ACC112 (cell line): ENCODE measurements around the gene DUSP8.
A peak's percentile ranks its signal among the peaks of the same experiment; 100 is the strongest.

Source experiments
- H2AFZ ChIP-seq: fragments of 200-600 bp; sonication (generic); one replicate; pipeline ENCODE4 v1.6.0; 2017; ENCODE audit warnings: antibody characterized with exemption, low read length; ENCODE audit not compliant: unreplicated experiment
- H3K27ac ChIP-seq: fragments of 200-600 bp; sonication (generic); 2 replicates; pipeline ENCODE4 v1.5.1; 2014; ENCODE audit warnings: low read depth, mild to moderate bottlenecking, antibody characterized with exemption, low read length, moderate library complexity
- H3K27me3 ChIP-seq: fragments of 200-600 bp; sonication (generic); 2 replicates; pipeline ENCODE4 v1.6.1; 2014; ENCODE audit warnings: mild to moderate bottlenecking, antibody characterized with exemption, low read length, moderate library complexity, mixed read lengths; ENCODE audit not compliant: insufficient read depth
- H3K36me3 ChIP-seq: fragments of 200-600 bp; sonication (generic); 2 replicates; pipeline ENCODE4 v1.6.1; 2016; ENCODE audit warnings: mild to moderate bottlenecking, antibody characterized with exemption, low read length, moderate library complexity, mixed read lengths; ENCODE audit not compliant: insufficient read depth
- H3K4me1 ChIP-seq: fragments of 200-600 bp; sonication (generic); one replicate; pipeline ENCODE4 v1.6.1; 2016; ENCODE audit warnings: low read length, mixed read lengths; ENCODE audit not compliant: insufficient read depth, unreplicated experiment, control insufficient read depth
- H3K4me3 ChIP-seq: fragments of 200-600 bp; sonication (generic); 2 replicates; pipeline ENCODE4 v1.5.1; 2014; ENCODE audit warnings: mild to moderate bottlenecking, low read depth, low read length
- H3K79me2 ChIP-seq: fragments of 200-600 bp; sonication (generic); one replicate; pipeline ENCODE4 v1.6.0; 2016; ENCODE audit warnings: low read length; ENCODE audit not compliant: control insufficient read depth, unreplicated experiment, insufficient read depth

The DUSP8 gene

GRCh38 chr11:1559111-1559951 is 12.7 kb downstream of the DUSP8 start:
- peak overlapping the region; percentile 1 for H2AFZ ChIP-seq
- H3K27me3 ChIP-seq: no peaks in the 10 kb centered on the region
- H3K79me2 ChIP-seq: no peaks in the 10 kb centered on the region
- H3K4me3 ChIP-seq: no peak overlapping the region
- H3K36me3 ChIP-seq: no peaks in the 10 kb centered on the region
- no peak overlapping the region for H3K27ac ChIP-seq
- H3K4me1 ChIP-seq: peaks cover 16% of the 10 kb centered on the region

DNA sequence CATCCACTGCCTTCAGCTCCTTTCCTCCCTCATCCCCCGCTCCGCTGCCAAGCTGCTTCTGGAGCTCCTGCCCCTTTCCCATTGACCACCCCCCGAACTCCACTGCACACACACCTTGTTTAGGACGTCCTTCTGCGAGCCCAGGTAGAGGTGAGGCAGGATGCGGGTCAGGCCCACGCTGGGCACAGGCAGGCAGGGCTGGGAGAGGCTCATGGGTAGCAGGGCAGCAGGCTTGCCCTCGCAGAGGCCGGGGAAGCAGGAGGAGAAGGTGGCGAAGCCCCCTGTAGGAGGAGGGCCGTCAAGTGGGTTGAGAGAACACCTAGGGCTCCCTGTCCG is 13.3 kb downstream of the DUSP8 start:
- Histone ChIP-seq H3K27ac (no peak overlapping the region), H3K4me3 (no peak overlapping the region), H3K79me2 (no peaks in the 10 kb centered on the region), H3K36me3 (no peaks in the 10 kb centered on the region), H3K4me1 (peaks cover 16% of the 10 kb centered on the region), H2AFZ (no peak overlapping the region), H3K27me3 (no peaks in the 10 kb centered on the region)

GRCh38 chr11:1557904-1558774 is 13.9 kb downstream of the DUSP8 start:
- no peaks in the 10 kb centered on the region for H3K79me2 ChIP-seq
- no peak overlapping the region for H3K4me3 ChIP-seq
- peaks cover 16% of the 10 kb centered on the region for H3K4me1 ChIP-seq
- no peaks in the 10 kb centered on the region for H3K27me3 ChIP-seq
- no peak overlapping the region for H2AFZ ChIP-seq
- no peaks in the 10 kb centered on the region for H3K36me3 ChIP-seq
- H3K27ac ChIP-seq: no peak overlapping the region

DNA sequence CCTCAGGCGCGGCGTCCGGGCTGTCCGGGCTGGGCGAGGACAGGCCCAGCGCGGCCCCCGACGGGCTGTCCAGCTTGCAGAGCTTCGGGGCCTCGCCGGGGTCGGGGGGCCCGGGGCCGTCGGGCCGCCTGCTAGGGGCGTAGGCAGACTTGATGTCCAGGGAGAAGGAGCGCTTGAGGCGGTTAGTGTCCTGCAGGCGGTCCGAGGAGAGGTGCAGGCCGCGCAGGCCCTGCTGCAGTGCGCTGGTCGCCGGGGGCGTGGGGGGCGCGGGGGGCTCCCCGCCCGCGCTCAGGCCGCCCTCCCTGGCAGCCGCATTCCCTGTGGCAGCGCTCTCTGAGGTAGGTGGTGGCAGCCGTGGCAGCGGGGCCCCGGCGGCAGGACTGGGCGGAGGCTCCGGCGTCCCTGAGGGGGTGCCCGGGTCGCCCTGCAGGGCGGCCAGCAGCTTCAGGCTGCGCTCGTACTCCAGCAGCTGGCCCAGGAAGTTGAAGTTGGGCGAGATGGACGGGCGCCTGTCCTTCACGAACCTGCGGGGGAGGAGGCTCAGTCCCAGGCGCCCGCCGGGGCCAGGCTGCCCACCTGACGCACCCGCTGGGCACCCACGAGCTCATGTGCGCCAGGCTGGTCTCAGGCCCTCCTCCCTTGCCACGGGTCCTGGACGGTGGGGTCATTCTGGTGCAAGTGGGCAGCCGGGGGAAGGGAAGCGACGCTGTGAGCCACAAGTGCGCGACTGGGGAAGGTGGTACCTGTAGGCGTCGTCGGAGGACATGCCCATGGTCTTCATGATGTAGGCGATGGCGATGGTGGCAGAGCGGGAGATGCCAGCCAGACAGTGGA is 14.8 kb downstream of the DUSP8 start:
- no peak overlapping the region for H3K27ac ChIP-seq
- H3K4me3 ChIP-seq: no peak overlapping the region
- H3K79me2 ChIP-seq: no peaks in the 10 kb centered on the region
- no peak overlapping the region for H2AFZ ChIP-seq
- peaks cover 16% of the 10 kb centered on the region for H3K4me1 ChIP-seq
- no peaks in the 10 kb centered on the region for H3K36me3 ChIP-seq
- peaks cover 5% of the 10 kb centered on the region for H3K27me3 ChIP-seq

DNA sequence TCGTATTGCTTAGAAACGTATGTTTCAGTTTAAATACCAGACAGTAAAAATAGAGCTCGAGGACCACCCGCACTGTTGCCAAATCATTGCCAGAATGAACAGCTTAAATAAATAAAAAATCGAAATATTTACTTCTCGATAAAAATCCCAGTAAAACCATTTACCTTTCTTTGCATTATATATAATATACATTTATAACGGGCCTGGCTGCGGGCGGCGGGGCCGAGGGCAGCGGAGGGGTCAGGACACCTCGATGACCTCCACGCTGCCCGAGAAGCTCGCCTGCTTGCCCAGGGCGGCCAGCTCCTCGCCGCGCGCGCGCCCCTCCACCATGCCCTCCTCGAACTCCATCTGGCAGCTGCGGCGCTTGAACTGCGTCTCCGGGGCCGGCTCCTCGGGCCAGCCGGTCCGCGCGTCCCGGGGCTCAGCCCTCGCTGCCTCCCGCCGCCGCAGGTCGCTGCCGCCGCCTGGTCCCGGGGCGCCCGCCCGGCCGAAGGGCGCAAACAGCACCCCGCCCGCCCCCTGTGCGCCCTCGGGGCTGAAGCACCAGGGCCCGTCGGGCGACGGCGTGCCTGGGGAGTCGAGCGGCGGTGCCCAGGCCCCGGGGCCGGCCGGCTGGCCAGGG is 15.7 kb downstream of the DUSP8 start:
- H3K27ac ChIP-seq: no peak overlapping the region
- no peaks in the 10 kb centered on the region for H3K36me3 ChIP-seq
- no peaks in the 10 kb centered on the region for H3K79me2 ChIP-seq
- no peak overlapping the region for H3K4me3 ChIP-seq
- peaks cover 16% of the 10 kb centered on the region for H3K4me1 ChIP-seq
- peaks cover 7% of the 10 kb centered on the region for H3K27me3 ChIP-seq
- no peak overlapping the region for H2AFZ ChIP-seq

DNA sequence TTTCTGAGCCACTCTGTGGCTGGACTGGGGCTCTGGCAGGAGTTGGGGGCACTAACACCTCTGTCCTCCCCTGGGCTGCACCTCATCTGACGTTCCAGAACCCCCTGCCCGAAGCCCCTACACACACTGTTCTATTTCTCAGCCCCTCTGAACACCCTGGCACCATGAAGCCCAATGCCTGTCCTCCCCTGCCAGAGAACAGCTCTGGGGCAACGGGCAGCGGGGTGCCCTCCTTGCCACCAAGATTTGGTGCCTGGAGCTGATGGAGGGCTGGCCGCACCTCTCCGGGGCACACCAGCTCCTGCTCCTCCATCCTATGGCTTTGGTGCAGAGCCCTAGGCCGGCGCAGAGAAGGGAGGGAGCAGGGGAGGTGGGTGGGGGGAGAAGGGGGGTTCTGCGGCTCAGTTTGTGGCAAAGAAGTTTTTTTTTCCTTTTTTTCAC is 16.3 kb downstream of the DUSP8 start:
- H3K27me3 ChIP-seq: peaks cover 7% of the 10 kb centered on the region
- peaks cover 16% of the 10 kb centered on the region for H3K4me1 ChIP-seq
- H3K27ac ChIP-seq: no peak overlapping the region
- H2AFZ ChIP-seq: no peak overlapping the region
- H3K79me2 ChIP-seq: no peaks in the 10 kb centered on the region
- no peaks in the 10 kb centered on the region for H3K36me3 ChIP-seq
- no peak overlapping the region for H3K4me3 ChIP-seq

- peaks cover 16% of the 10 kb centered on the region for H3K4me1 ChIP-seq
- H3K36me3 ChIP-seq: no peaks in the 10 kb centered on the region
- H2AFZ ChIP-seq: no peak overlapping the region
- H3K27ac ChIP-seq: no peak overlapping the region
- peaks cover 7% of the 10 kb centered on the region for H3K27me3 ChIP-seq
- H3K79me2 ChIP-seq: no peaks in the 10 kb centered on the region
- no peak overlapping the region for H3K4me3 ChIP-seq
Observed at GRCh38 chr11:1554981-1555712, 16.9 kb downstream of the DUSP8 start.

DNA sequence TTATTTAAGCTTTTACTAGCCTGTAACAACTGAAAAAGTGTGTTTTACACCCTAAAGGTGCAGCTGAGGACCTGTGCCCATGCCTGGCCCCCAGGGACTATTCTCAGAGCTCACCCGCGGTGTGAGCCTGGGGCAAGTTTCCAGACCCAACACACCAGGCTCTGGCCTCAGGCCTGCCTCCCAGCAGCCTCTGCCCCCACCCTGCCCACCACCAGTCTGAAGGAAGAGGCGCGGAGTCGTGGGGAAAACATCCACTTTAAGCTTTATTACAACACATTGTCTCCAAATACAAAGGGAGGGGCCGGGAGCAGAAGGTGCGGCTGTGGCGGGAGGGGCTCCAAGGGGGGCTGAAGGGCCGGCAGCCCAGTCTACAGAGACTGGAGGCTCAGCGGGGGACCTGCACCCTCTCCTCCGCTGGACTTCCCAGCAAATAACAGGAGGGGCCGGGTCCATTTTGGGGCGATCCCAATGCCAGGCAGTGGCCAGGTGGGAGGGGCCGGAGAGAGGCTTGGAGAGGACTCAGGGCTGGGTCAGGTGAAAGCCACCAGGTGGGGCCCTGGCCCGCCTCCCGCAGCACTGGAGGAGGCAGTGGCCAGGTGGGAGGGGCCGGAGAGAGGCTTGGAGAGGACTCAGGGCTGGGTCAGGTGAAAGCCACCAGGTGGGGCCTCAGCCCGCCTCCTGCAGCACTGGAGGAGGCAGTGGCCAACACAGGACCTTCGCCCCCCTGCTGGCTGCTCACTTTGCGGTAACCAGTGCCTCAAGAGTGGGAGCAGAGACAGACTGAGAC is 18.1 kb downstream of the DUSP8 start:
- H3K27ac ChIP-seq: no peak overlapping the region
- H2AFZ ChIP-seq: no peak overlapping the region
- H3K4me3 ChIP-seq: no peak overlapping the region
- H3K27me3 ChIP-seq: peaks cover 10% of the 10 kb centered on the region
- H3K79me2 ChIP-seq: no peaks in the 10 kb centered on the region
- peaks cover 9% of the 10 kb centered on the region for H3K4me1 ChIP-seq
- no peaks in the 10 kb centered on the region for H3K36me3 ChIP-seq
